GM23248 (cell line): ENCODE measurements around the gene WSB2.
"Not testable (repeated sequence)": the region's sequence is repeated elsewhere in the genome, so short reads cannot be mapped to it uniquely, and the experiment has no call there.

Experiments used
- EZH2 ChIP-seq: fragments of 200-600 bp; sonication (generic); IDR thresholded peaks from 2 replicates; pipeline ENCODE4 v1.6.1; 2018; ENCODE audit warnings: antibody characterized with exemption, mild to moderate bottlenecking; ENCODE audit not compliant: insufficient read depth, poor library complexity, severe bottlenecking
- EZH2phosphoT487 ChIP-seq: fragments of 200-600 bp; sonication (generic); IDR thresholded peaks from 2 replicates; pipeline ENCODE4 v1.6.1; 2018; ENCODE audit warnings: antibody characterized with exemption, moderate library complexity, mild to moderate bottlenecking, low read depth; ENCODE audit not compliant: insufficient read depth

- not testable (repeated sequence) for TF ChIP-seq EZH2, EZH2phosphoT487
These were observed 20.5 kb upstream of the WSB2 start for GRCh38 chr12:118081521-118081920.
